Amniotic stem cell (primary cell): Measurements from ENCODE around the gene SYTL2.

ENCODE experiments used
- DNase-seq: peaks from one replicate; lab custom pipeline; 2025; lab: John Stamatoyannopoulos, UW

The SYTL2 gene

DNA sequence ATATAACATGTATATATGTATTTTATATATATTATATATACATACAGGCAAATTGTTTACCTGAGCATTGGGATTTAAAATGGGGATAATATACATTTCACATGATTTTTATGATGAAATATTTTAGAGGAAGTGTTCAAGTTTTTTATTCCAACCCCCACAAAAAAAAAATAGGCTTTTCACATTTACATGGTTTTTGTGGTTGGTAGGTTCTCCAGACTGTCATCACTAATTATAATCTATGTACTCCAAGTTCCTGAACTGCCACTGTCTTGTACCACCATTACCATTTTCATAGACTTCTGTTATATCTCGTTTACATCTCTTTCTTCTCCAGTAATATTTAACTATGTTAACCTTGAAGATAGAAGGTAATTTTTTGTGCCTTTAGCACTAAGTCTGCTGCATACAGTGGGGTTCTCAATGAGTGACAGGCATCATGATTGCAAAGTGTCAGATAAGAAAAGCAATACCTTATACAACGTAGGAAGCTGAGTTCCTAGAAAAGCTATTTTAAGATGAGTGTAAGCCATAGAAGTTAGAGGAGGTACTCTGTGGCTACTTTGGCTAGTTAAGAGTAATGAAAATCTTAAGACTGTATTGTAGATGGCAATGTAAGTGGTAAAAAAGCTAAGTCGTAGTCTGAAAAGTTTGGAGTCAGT lies 158.0 kb downstream of the SYTL2 start:
- DNase-seq = no peak

DNA sequence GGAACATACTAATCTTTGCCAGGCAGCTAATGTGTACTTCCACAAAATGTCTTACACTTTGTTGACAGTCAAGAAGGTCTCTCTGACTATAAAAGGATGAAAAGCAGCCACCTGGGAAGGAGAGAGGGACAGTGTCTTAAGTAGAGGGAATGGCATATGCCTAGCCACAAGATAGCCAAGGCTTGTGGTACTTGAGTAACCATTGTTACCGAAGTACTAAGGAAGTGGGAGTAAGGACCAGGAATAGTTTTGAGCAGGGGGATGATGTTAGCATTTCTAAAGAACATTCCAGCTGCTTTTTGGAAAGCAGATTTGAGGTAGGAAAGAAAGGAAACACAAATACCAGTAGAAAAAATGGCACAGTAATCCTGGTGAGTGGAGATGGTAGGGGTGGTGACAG lies 159.8 kb downstream of the SYTL2 start:
- no peak for DNase-seq

GRCh38 chr11:85647604-85648299 lies 163.2 kb downstream of the SYTL2 start, which contains the start of gene TMEM126A:
Gene TMEM126A, plus strand, starts transcription at chr11:85647967. Its CDS starts 2,289 bp downstream, at chr11:85650256.
- DNase-seq = peak; percentile 70

DNA sequence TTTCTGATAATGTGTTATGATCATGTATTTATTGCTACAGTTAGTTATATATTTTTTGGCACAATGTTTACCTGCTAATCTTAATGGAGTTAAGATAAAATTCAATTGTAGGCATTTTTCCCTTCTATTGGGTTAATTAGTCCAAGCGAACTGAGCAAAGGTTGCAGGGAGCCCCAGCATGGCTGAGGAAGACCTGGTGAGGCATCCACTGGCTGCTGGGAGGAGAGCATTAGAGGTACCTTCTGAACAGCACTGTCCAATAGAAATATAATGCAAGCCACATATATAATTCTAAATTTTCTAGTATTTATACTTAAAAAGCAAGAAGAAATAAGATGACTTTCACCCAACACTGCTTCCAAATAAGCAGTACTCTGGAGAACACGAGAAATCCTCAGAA lies 163.9 kb downstream of the SYTL2 start:
- DNase-seq = no peak
